ENCODE results near the gene ZBTB43.

ZBTB43 gene

DNA sequence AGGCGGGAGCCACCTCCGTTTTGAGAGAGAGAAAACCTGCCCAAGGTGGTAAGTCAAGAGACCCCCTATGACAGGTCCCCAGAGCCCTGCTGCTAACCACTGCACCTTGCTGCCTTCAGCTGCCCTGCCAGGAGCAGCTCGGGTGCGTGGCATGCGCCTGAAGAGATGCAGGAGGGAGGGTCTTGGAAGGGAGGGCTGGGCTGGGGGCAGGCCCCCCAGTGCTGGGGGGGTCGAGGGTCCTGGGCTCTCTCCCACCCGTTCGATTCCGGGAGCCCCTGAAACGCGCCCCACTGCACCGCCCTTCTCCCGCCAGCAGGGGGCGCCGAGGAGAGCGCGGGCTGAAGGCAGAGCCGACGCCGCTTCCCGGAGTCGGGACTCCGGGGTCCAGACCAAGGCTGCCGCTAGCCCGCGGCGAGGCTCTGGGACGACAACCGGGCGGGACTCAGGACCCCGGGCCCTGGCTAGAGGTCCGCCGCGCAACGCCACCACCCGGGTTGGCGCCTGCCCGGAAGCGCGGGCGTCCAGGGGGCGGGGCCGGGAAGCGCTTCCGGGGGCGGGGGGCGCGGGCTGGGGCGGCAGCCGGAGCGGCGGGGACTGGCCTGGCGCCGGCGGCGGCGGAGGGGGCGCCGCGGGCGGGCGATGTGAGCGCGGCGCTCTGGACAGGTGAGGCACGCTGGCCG lies 55.4 kb downstream of the ZBTB43 start, which contains the start of gene ZBTB34:
Gene ZBTB34 (plus strand): TSS at position 563 of the 680 bp plus-strand sequence. CDS start 18,761 bp downstream, outside the sequence.
- peak; percentile 76 for DNase-seq

DNA sequence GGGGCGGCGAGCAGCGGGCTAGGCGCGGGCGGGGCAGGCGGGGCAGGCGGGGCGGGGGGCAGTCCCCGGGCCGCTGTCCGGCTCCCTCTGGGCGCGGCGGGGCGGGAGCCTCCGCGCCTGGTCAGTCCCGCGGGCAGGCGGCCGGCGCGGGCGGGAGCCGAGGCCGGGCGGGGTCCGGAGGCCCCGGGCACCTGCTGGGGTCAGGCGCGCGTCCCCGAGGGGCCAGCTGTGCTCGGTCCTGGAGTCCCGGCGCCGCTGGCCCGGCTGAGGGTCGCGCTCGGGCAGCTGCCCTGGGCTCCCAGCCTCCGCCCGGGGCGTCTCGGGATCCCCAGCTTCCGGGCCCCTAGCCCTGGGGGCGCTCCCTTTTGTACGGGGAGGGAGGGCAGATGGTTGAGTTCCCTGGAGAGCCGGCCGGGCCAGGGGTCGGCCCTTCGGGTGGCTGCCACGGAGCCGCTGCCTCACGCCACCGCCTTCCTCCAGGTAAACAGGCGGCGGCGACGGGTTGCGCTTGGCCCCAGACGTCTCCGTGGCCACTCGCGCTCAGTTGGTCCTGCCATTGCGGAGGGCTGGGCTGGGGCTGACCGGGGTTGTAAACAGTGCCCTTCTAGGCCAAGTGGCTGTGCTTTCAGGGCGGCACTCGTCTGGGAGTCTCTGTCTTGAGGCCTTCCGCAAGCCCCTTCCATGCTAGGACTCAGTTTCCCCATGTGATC lies 56.1 kb downstream of the ZBTB43 start:
- DNase-seq, result no peak

- peak; percentile 59 for DNase-seq
Measured at GRCh38 chr9:126861707-126862103, 56.9 kb downstream of the ZBTB43 start.

- peak; percentile 52 for DNase-seq
Measured at GRCh38 chr9:126862104-126862761, 57.4 kb downstream of the ZBTB43 start.

DNA sequence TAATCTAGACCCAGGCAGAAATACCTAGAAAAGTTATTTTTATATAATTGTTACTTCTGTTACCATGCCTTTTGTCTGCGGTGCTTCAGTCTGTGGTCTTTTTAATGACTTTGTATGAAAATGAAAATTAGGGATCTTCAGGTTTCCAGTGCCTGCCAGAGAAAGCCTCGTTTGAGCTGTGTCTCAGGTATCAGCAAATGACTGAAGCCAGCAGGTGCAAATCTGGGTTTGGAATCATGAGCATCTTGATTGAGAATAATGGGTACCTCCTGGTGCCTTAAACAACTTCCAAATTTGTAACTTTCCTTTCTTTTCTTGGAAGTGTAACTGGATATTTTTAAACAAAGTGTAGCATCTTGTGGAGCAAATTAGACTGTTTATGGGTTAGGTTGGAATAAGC lies 59.9 kb downstream of the ZBTB43 start:
- DNase-seq, result no peak

GRCh38 chr9:126869368-126869767 lies 64.5 kb downstream of the ZBTB43 start:
- no peak for DNase-seq

DNA sequence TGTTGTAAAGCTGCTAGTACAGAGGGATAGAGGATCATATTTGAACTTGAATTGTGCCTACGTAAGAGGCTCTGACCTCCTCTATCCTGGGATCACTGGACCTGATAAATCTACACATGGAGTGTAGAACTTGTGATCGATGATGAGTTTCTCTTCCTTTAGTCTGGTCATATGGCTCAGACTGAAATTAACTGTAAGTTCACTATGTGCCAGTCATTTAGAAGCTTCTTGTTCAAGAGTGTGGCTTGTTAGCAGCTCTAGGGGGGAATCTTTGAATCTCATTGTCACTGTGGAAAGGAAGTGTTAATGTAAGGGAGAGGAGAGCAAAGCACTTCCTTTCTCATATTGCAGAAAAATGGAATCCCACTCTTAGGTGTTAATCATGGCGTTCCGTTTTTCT lies 67.7 kb downstream of the ZBTB43 start:
- DNase-seq, result peak; percentile 12

GRCh38 chr9:126874546-126875314 lies 69.9 kb downstream of the ZBTB43 start:
- no peak for DNase-seq

- no peak for DNase-seq
Measured at GRCh38 chr9:126875756-126876510, 71.1 kb downstream of the ZBTB43 start.

- DNase-seq, result no peak
Measured at GRCh38 chr9:126876531-126876930, 71.7 kb downstream of the ZBTB43 start.

- DNase-seq, result no peak
Measured at GRCh38 chr9:126877418-126877817, 72.6 kb downstream of the ZBTB43 start.

DNA sequence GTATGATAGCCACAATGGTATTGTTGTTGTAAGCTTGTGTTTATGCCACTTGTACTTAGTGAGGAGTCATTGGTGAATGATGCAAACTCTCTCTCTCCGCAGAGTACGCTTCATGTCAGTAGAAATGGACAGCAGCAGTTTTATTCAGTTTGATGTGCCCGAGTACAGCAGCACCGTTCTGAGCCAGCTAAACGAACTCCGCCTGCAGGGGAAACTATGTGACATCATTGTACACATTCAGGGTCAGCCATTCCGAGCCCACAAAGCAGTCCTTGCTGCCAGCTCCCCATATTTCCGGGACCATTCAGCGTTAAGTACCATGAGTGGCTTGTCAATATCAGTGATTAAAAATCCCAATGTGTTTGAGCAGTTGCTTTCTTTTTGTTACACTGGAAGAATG lies 74.4 kb downstream of the ZBTB43 start:
- no peak for DNase-seq

GRCh38 chr9:126880226-126880946 lies 75.5 kb downstream of the ZBTB43 start:
- no peak for DNase-seq

DNA sequence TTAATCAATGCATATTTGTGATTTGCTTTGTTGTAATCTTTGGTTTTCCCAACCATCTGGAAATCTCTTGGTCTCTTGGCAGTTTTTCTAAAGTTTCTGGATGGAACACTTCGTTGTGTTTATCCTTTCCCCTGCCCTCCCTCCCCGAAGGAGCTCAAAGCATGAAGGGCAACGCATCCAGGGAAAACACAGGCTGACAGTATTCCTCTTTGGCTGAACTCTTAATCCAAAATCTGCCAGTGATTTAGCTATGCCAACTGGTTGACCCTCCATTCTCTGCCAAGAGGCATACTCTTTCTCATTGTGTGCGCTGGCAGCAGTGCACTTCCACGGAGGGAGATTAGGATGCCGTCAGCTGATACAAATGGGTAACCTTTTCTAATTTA lies 76.1 kb downstream of the ZBTB43 start:
- no peak for DNase-seq

DNA sequence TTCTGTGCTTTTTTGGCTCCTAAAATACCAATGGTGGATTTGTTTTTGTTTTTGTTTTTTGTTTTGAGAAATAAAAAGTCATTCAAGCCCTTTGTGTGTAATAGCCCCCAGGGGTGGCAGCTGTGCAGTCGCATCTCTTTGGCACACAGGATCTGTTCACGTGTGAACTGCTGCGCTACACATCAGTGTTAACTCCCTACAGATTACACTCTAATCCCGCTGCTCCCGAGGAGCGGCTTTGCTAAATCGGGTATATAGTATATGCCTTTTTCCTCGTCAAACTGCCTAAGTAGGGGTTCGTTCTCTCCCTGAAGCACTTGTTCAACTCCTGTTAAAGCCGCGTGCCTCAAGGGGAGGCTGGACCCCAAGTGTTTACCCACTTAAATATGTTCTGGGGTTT lies 77.9 kb downstream of the ZBTB43 start:
- DNase-seq, result no peak

DNA sequence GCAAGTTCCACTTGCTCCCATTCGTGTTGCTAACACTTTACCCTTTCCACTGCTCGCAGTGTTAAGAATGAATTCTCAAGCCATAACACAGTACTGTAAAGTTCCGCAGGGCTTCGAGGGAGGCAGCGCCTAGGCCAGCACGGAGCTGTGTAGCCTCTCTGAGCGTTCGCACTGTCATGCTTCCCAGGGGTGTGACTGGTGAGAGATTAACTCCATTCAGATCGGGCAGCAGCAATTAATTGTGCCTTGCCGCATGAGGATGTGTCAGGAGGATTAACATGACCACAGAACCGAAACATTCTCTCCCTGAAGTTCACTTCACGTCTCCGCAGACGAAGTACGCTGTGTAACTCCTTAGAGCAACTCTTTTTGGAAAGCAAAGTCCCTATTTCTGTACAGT lies 78.8 kb downstream of the ZBTB43 start:
- DNase-seq, result no peak

DNA sequence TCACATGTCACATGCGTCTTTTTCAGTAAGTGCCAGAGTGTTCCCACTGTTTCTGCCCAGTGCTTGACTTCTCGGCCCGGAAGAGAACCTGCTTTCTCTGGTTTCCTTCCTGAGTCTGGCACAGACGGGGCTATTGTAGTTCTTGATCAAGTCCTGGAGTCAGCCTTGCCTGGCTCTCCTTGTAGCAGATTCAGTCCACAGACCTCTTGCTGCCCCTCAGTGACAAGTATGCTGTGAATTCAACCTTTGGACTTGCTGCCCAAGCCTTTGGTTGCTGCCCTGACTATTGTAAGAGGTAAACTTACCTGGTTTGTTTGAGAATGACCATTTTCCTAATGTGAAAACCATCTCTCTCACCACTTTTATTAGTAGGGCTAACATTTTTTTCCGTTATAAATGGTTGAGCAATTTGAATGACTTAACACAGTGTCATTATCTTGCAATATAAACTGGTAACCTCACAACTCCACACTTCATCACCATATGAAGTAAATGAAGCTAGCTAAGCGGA lies 80.3 kb downstream of the ZBTB43 start:
- DNase-seq, result peak; percentile 35

DNA sequence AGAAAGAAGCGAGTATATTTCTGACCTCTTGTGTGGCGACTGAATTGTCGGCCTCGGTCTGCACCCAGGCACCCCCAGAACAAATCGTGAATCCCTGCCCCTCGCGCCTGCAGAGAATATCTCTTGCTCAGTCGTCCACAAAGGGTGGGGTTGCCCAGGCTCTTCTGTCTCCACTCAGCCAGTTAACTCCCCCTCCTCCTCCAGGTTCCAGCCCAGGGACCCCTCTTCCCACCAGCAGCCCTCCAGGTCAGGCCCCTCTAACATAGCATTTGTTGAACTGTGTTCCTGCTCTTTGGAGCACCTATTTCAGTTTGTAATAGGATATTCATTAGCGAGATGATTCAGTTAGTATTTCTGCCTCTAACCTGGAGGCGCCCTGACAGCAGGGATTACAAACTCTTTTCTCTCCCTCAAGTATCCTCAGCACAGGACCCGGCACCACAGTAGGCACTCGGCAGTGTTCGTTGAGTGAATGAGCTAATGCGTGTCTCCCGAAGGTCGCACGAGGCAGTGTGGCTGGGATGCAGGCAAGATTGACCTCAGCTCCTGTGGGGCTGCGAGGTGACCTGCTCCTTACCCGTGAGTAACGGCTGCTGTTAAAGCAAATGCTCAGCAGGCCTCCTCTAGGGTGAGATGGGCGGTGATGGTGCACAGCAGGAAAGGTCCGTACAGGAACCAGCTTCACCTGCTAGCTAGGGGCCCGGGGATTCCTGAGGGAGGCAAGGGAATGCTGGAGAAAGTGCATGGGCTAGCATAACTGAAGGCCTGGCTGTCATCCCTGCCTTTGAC lies 81.4 kb downstream of the ZBTB43 start:
- DNase-seq, result no peak

GRCh38 chr9:126886897-126887296 lies 82.1 kb downstream of the ZBTB43 start:
- DNase-seq, result no peak
